A673 (cell line): ENCODE data around the gene FMN2. TPM values are rescaled to one million over a fixed set of nuclear protein-coding genes. Genes with fewer than 3 reads are reported as not detected.

ENCODE experiments used
- BruUV-seq: library from RNA; stranded (reverse); fragments of 400-500 nt; replicated peaks from 2 replicates; lab custom pipeline; 2021; lab: Mats Ljungman, UMichigan
- CTCF ChIA-PET: fragments of 300-600 bp; sonication (Branson Sonifier 250); formaldehyde crosslinking; loops from one replicate; lab custom pipeline; 2022; ENCODE audit warnings: antibody characterized with exemption; lab: Charles Lee
- POLR2A ChIA-PET: fragments of 300-600 bp; sonication (Branson Sonifier 250); formaldehyde crosslinking; loops from one replicate; lab custom pipeline; 2022; ENCODE audit warnings: antibody characterized with exemption; ENCODE audit not compliant: low non-redundant PET; lab: Charles Lee
- DNase-seq: peaks from one replicate; pipeline ENCODE4 v3.0.0-alpha.2; 2015; ENCODE audit warnings: low spot score
- H3K27ac ChIP-seq: fragments of 200-600 bp; sonication (generic); 2 replicates; pipeline ENCODE4 v1.5.1; 2016; ENCODE audit warnings: mixed run types, low read depth, mild to moderate bottlenecking, mixed read lengths, antibody characterized with exemption, low read length; ENCODE audit not compliant: poor library complexity, severe bottlenecking
- H3K27me3 ChIP-seq: fragments of 200-600 bp; sonication (generic); replicated peaks from 2 replicates; pipeline ENCODE4 v1.6.1; 2017; ENCODE audit warnings: mixed run types, low read depth, mild to moderate bottlenecking, mixed read lengths, antibody characterized with exemption, low read length; ENCODE audit not compliant: insufficient read depth, poor library complexity
- H3K36me3 ChIP-seq: fragments of 200-600 bp; sonication (generic); 2 replicates; pipeline ENCODE4 v1.6.1; 2016; ENCODE audit warnings: mixed run types, mild to moderate bottlenecking, mixed read lengths, antibody characterized with exemption, low read length; ENCODE audit not compliant: insufficient read depth, poor library complexity, severe bottlenecking
- H3K4me1 ChIP-seq: fragments of 200-600 bp; sonication (generic); 2 replicates; pipeline ENCODE4 v1.6.1; 2017; ENCODE audit warnings: mixed run types, mild to moderate bottlenecking, mixed read lengths, antibody characterized with exemption, low read length; ENCODE audit not compliant: insufficient read depth, poor library complexity, severe bottlenecking
- H3K4me3 ChIP-seq: fragments of 200-600 bp; sonication (generic); 2 replicates; pipeline ENCODE4 v1.5.1; 2016; ENCODE audit warnings: low read depth, mixed run types, mild to moderate bottlenecking, mixed read lengths, low read length; ENCODE audit not compliant: poor library complexity, severe bottlenecking
- H3K9me3 ChIP-seq: fragments of 200-600 bp; sonication (generic); 2 replicates; pipeline ENCODE4 v1.6.1; 2016; ENCODE audit warnings: mixed run types, low read depth, mild to moderate bottlenecking, mixed read lengths, antibody characterized with exemption, low read length; ENCODE audit not compliant: poor library complexity, severe bottlenecking
- EZH2 ChIP-seq: fragments of 200-600 bp; sonication (generic); IDR thresholded peaks from 2 replicates; pipeline ENCODE4 v1.6.1; 2017; ENCODE audit warnings: borderline replicate concordance, low read depth, mild to moderate bottlenecking, mixed read lengths, antibody characterized with exemption, low read length; ENCODE audit not compliant: poor library complexity, severe bottlenecking
- intact Hi-C: fragments of 100-400 bp; cut with micrococcal nuclease; formaldehyde crosslinking; loops from one replicate; pipeline ENCODE4 v1.10.0; 2022; ENCODE audit not compliant: unreplicated experiment
- total RNA-seq: library from RNA; stranded (reverse); gene quantifications from 2 replicates; pipeline ENCODE4 v1.2.3, GENCODE V29; 2021
- TF ChIP-seq, protein P1 (sequence below): fragments of 300-800, 200-600 bp; sonication (generic); conservative IDR thresholded peaks from 2 replicates; pipeline ENCODE4 v1.5.1; 2017; ENCODE audit warnings: low read depth, mild to moderate bottlenecking, antibody characterized with exemption, low read length, moderate library complexity, mixed read lengths

The FMN2 gene
- total RNA-seq, 1 experiment from 2014 or later, result not detected

DNA sequence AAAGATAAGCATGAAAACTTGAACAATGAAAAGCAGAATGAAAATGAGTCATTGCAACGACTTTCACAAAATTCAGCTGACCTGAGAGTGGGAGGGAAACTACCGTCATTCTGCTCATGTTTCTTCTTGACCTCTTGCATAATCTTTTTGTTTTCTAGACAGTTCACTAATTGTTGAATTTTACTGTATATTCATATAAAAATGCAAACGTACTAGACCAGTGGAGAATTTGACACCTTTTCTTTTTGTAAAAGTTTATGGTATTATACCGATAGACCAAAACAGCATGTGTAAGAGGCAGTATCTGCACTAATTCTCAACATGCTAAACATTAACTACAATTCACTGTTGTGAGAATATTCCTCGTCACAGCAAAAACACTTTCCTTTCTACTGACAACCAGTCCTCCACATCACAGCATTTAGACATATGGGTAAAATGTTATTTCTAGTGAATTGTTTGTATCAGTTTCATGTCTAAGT, 382.5 kb downstream of the FMN2 start:
- ChIA-PET POLR2A (no interaction called here), CTCF (no interaction called here)
- BruUV-seq, result no TSS peak
- H3K4me3 ChIP-seq, result no peak overlapping the region
- no peaks in the 10 kb centered on the region for H3K27me3 ChIP-seq
- H3K4me1 ChIP-seq, result no peaks in the 10 kb centered on the region
- H3K9me3 ChIP-seq, result no peaks in the 10 kb centered on the region
- DNase-seq, result no peak
- TF ChIP-seq, protein P1, sequence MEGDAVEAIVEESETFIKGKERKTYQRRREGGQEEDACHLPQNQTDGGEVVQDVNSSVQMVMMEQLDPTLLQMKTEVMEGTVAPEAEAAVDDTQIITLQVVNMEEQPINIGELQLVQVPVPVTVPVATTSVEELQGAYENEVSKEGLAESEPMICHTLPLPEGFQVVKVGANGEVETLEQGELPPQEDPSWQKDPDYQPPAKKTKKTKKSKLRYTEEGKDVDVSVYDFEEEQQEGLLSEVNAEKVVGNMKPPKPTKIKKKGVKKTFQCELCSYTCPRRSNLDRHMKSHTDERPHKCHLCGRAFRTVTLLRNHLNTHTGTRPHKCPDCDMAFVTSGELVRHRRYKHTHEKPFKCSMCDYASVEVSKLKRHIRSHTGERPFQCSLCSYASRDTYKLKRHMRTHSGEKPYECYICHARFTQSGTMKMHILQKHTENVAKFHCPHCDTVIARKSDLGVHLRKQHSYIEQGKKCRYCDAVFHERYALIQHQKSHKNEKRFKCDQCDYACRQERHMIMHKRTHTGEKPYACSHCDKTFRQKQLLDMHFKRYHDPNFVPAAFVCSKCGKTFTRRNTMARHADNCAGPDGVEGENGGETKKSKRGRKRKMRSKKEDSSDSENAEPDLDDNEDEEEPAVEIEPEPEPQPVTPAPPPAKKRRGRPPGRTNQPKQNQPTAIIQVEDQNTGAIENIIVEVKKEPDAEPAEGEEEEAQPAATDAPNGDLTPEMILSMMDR, result no peak
- no peak for TF ChIP-seq EZH2
- H3K36me3 ChIP-seq, result no peaks in the 10 kb centered on the region
- intact Hi-C loops, result no loop called here
- H3K27ac ChIP-seq, result no peak overlapping the region

- ChIA-PET POLR2A (no interaction called here), CTCF (no interaction called here)
- Histone ChIP-seq H3K27me3 (no peaks in the 10 kb centered on the region), H3K9me3 (no peaks in the 10 kb centered on the region), H3K36me3 (no peaks in the 10 kb centered on the region), H3K4me3 (no peak overlapping the region), H3K4me1 (no peaks in the 10 kb centered on the region), H3K27ac (no peak overlapping the region)
- no peak for DNase-seq
- TF ChIP-seq, protein P1, result no peak
- no peak for TF ChIP-seq EZH2
- intact Hi-C loops, result no loop called here
- BruUV-seq, result no TSS peak
Measured at GRCh38 chr1:240475832-240476231, 384.1 kb downstream of the FMN2 start.

DNA sequence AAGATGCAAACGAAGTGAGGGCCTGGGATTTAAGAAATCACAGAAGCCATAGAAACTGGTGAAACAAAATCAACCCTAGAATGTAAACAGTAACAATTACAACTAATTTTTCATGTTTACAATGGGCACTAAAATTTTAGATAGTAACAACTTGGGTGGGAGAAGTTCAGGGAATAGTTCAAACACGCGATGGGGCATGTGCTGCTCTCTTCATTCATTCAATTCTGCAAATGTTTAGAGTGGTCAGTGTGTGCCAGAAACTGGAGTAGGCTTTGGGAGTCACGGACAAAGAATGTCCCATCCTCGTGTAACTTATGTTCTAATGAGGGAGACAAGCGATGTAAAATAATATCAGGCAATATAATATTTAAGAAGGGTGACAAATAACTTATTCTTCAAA, 386.9 kb downstream of the FMN2 start:
- no peaks in the 10 kb centered on the region for H3K36me3 ChIP-seq
- no peak overlapping the region for H3K4me3 ChIP-seq
- TF ChIP-seq, protein P1, result no peak
- TF ChIP-seq EZH2, result no peak
- no TSS peak for BruUV-seq
- CTCF ChIA-PET, result no interaction called here
- H3K4me1 ChIP-seq, result no peaks in the 10 kb centered on the region
- DNase-seq, result no peak
- POLR2A ChIA-PET, result no interaction called here
- no peaks in the 10 kb centered on the region for H3K9me3 ChIP-seq
- no peak overlapping the region for H3K27ac ChIP-seq
- no peaks in the 10 kb centered on the region for H3K27me3 ChIP-seq
- intact Hi-C loops, result no loop called here
